Ishikawa (cell line): ENCODE results near the gene SIVA1.

Source experiments
- CEBPB ChIP-seq: IDR thresholded peaks from 2 replicates; pipeline ENCODE4 v1.6.1; 2012
- CREB1 ChIP-seq: IDR thresholded peaks from 2 replicates; pipeline ENCODE4 v1.6.1; 2012; ENCODE audit warnings: low read depth
- EGR1 ChIP-seq: IDR thresholded peaks from 2 replicates; pipeline ENCODE4 v1.6.1; 2012
- EP300 ChIP-seq: IDR thresholded peaks from 2 replicates; pipeline ENCODE4 v1.6.1; 2012; ENCODE audit warnings: borderline replicate concordance
- FOXM1 ChIP-seq: IDR thresholded peaks from 2 replicates; pipeline ENCODE4 v1.6.1; 2012; ENCODE audit warnings: low read depth, borderline replicate concordance
- MAX ChIP-seq: IDR thresholded peaks from 2 replicates; pipeline ENCODE4 v1.6.1; 2012
- NFIC ChIP-seq: IDR thresholded peaks from 2 replicates; pipeline ENCODE4 v1.6.1; 2012
- RAD21 ChIP-seq: IDR thresholded peaks from 2 replicates; pipeline ENCODE4 v1.6.1; 2012; ENCODE audit warnings: low read depth
- REST ChIP-seq: IDR thresholded peaks from 2 replicates; pipeline ENCODE4 v1.6.1; 2012; ENCODE audit warnings: low read depth, mild to moderate bottlenecking
- TAF1 ChIP-seq: IDR thresholded peaks from 2 replicates; pipeline ENCODE4 v1.6.1; 2012; ENCODE audit warnings: low read depth, mild to moderate bottlenecking
- TCF12 ChIP-seq: IDR thresholded peaks from 2 replicates; pipeline ENCODE4 v1.6.1; 2012; ENCODE audit warnings: low read depth
- TEAD4 ChIP-seq: IDR thresholded peaks from 2 replicates; pipeline ENCODE4 v1.6.1; 2012
- USF1 ChIP-seq: IDR thresholded peaks from 2 replicates; pipeline ENCODE4 v1.6.1; 2012
- YY1 ChIP-seq: IDR thresholded peaks from 2 replicates; pipeline ENCODE4 v1.6.1; 2012; ENCODE audit warnings: low read depth
- ZBTB7A ChIP-seq: IDR thresholded peaks from 2 replicates; pipeline ENCODE4 v1.6.1; 2012; ENCODE audit warnings: low read depth

SIVA1 gene

GRCh38 chr14:104779776-104780512 is 27.0 kb downstream of the SIVA1 start:
- TF ChIP-seq TEAD4 (no peak), TAF1 (no peak), REST (no peak), NFIC (no peak), YY1 (no peak), FOXM1 (no peak), ZBTB7A (no peak), RAD21 (no peak), MAX (no peak), CEBPB (no peak), TCF12 (no peak), CREB1 (no peak), USF1 (no peak), EGR1 (no peak), EP300 (no peak)

GRCh38 chr14:104780513-104781030 is 27.6 kb downstream of the SIVA1 start:
- no peak for TF ChIP-seq YY1
- TF ChIP-seq TCF12, result no peak
- TF ChIP-seq REST, result no peak
- TF ChIP-seq TAF1, result no peak
- no peak for TF ChIP-seq ZBTB7A
- no peak for TF ChIP-seq CEBPB
- TF ChIP-seq USF1, result no peak
- TF ChIP-seq TEAD4, result no peak
- no peak for TF ChIP-seq NFIC
- no peak for TF ChIP-seq MAX
- no peak for TF ChIP-seq RAD21
- TF ChIP-seq EGR1, result no peak
- no peak for TF ChIP-seq EP300
- no peak for TF ChIP-seq CREB1
- TF ChIP-seq FOXM1, result no peak

- TF ChIP-seq ZBTB7A, result no peak
- no peak for TF ChIP-seq CREB1
- TF ChIP-seq CEBPB, result no peak
- TF ChIP-seq TAF1, result no peak
- TF ChIP-seq FOXM1, result no peak
- TF ChIP-seq EP300, result no peak
- no peak for TF ChIP-seq YY1
- TF ChIP-seq NFIC, result no peak
- TF ChIP-seq USF1, result no peak
- TF ChIP-seq TEAD4, result no peak
- no peak for TF ChIP-seq RAD21
- no peak for TF ChIP-seq REST
- TF ChIP-seq TCF12, result no peak
- TF ChIP-seq EGR1, result no peak
- no peak for TF ChIP-seq MAX
Measured at GRCh38 chr14:104781271-104782077, 28.5 kb downstream of the SIVA1 start.
